Renal pelvis (tissue), 4 donors: ENCODE measurements around the gene NUTF2. TPM values are rescaled to one million over a fixed set of nuclear protein-coding genes. Genes with fewer than 3 reads are reported as not detected.

Experiments
- DNase-seq: peaks from one replicate; pipeline ENCODE4 v3.0.0-alpha.2; 2013
- polyA plus RNA-seq, 3 donors: library from polyadenylated mRNA; unstranded; fragments of 120-200 nt; gene quantifications; one replicate each; pipeline ENCODE4 v1.2.1, GENCODE V29; 2013; ENCODE audit not compliant: insufficient read length in 3 of 3

NUTF2 gene
- polyA plus RNA-seq, 3 donors: 122 to 133 (median 127) TPM

- no peak for DNase-seq
Observed at GRCh38 chr16:67879462-67879861, 32.7 kb downstream of the NUTF2 start.

- DNase-seq: no peak
Observed at GRCh38 chr16:67879936-67880335, 33.2 kb downstream of the NUTF2 start.

GRCh38 chr16:67880584-67880983 lies 33.9 kb downstream of the NUTF2 start:
- DNase-seq: no peak

- DNase-seq: no peak
Observed at GRCh38 chr16:67881621-67882161, 35.0 kb downstream of the NUTF2 start.

GRCh38 chr16:67882374-67883145 lies 35.8 kb downstream of the NUTF2 start:
- DNase-seq: no peak

DNA sequence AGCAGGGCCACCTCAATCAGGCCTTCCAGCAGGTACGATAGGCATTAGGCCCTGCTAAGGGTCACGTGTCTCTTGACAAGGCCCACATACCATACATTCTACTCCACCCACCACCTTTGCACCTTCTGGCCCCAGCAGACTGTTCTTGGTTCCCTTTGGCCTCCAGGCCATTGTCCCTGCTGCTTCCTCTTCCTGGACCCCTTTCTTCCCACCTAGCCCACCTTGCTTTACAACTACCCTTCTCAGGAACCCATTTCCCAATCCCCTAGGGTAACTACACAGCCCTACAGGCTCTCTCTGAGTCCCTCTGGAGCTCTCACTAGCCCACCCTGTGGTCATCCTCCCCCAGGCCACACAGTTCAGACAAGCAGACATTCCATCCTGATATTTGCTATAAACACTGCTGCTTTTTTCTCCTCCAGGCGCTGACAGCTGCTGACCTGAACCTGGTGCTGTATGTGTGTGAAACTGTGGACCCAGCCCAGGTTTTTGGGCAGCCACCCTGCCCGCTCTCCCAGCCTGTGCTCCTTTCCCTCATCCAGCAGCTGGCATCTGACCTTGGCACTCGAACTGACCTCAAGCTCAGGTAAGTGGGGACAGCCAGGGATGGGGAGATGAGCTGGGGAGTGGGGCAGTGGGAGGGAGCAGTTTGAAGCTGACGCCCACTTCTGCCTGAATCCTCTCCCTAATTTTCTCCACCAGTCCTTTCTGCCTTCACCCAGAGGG lies 36.6 kb downstream of the NUTF2 start:
- no peak for DNase-seq

GRCh38 chr16:67883872-67884261 lies 37.1 kb downstream of the NUTF2 start:
- no peak for DNase-seq

GRCh38 chr16:67884684-67885083 lies 38.0 kb downstream of the NUTF2 start, which contains the start of gene NRN1L:
Gene NRN1L, plus strand, starts transcription at chr16:67884885. Its CDS starts 19 bp downstream, at chr16:67884904.
- peak; percentile 68 for DNase-seq

- no peak for DNase-seq
Observed at GRCh38 chr16:67885545-67885944, 38.8 kb downstream of the NUTF2 start.

GRCh38 chr16:67885976-67886375 lies 39.2 kb downstream of the NUTF2 start:
- no peak for DNase-seq

DNA sequence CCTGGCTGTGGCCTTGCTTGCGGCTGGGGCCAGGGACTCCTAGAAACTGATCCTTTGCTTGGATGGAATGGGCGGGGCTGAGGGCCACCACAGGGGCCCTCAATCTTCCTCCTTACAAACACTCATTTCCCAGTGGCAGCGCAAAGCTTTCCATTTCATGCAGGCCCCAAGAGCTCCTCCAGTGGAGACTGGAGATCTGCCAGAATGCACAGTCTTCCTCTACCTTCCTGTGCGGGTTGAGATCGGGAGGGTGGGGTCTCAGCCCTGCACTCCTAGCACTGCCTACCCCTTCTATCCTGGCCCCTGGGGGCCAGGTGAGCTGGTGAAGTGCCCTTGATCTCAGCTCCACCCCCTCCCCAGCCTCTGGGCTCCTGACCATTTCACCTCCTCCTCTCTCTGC lies 39.7 kb downstream of the NUTF2 start:
- DNase-seq: no peak

DNA sequence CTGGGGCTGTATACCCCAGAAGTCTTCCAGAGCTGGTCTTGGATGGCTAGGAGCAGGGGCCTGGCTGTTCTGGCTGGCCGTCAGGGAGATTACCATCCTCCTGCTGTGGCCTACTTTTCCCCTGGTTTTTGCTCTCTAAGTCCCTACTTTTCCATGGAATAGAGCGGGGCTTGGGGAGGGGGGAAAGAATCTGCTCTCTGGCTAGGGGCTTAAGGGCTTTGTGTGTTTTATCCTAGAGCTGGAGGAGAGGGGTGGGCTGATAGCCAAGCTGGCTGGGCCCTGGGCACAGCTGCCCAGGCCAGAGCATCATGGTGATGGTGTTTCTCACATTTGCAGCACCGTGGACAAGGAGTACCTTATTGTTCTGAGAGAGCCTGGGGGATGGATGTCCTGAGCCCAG lies 41.6 kb downstream of the NUTF2 start:
- no peak for DNase-seq

GRCh38 chr16:67892375-67892774 lies 45.6 kb downstream of the NUTF2 start:
- no peak for DNase-seq

DNA sequence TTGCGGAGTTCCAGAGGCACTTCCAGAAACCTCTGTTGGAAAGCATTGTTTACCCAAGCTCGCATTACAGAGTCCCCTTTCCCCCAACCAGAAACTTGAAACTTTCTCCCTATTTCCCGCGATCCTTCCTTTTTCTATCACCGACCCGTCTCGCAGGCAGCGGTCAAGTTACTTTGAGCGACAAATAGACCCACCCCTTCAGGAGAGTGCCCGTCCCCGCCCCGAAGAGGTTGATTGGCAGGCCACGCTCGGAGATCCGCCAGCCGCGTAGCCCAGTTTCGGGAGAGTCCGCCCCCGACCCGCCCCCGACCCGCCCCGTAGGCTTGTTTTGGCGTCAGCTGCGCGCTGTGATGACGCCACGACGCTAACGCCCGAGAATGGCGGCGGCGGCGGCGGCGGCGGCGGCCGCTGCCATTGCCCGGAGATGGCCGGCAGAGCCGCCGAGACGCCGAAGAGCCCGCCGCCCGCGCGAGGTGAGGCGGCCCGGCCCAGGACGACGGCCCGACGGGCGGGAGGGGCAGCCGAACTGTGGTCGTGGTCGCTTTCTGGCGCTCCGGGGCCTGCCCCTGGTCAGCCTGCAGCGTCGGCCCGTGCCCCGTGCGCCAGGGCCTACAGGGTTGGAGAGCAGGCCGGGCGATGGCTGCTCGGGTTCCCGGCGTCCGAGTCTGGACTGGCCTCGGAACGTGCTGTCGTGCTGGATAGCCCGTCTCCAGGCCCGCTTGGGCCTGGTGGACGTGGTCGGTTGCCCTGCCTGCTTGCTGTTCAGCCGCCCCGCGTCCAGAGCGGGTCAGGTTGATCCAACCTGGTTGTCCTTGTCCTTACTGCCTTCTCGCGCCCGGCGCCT lies 46.4 kb downstream of the NUTF2 start, which contains the start of gene PSKH1:
Gene PSKH1 (plus strand): TSS at position 356 of the 844 bp plus-strand sequence. CDS start 15,496 bp downstream, outside the sequence.
- peak; percentile 96 for DNase-seq

GRCh38 chr16:67893743-67894399 lies 47.1 kb downstream of the NUTF2 start:
- DNase-seq: no peak

DNA sequence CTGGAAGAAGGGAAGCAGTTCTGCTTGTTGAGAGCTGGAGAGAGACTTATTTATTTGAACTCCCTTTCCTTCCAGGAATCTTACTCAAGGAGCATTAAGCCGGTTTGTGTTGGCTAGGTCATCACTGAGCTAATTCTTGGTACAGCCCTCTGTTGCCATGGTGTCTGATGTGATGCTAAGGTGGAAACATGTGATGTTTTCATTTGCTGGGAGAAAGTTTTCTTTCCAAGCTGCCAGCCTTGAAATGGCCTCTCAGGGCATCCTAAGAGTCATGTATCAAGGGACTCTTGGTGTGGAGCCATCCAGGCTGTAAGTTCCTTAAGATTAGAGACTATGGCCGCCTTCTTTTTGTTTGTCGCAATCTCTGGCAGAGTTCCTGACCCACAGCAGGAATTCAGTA lies 50.5 kb downstream of the NUTF2 start:
- no peak for DNase-seq

DNA sequence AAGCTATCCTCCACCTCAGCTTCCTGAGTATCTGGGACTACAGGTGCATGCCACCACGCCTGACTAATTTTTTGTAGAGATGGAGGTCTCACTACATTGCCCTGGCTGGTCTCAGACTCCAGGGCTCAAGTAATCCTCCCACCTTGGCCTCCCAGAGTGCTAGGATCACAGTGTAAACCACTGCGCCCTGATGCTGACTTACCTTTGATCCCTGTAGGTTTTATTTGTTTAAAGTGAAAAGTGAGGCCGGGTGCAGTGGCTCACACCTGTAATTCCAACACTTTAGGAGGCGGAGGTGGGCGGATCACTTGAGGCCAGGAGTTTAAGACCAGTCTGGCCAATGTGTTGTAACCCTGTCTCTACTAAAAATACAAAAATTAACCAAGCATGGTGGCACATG lies 55.0 kb downstream of the NUTF2 start:
- DNase-seq: no peak

GRCh38 chr16:67902831-67903230 lies 56.1 kb downstream of the NUTF2 start:
- DNase-seq: no peak

GRCh38 chr16:67907397-67908180 lies 60.9 kb downstream of the NUTF2 start:
- no peak for DNase-seq

DNA sequence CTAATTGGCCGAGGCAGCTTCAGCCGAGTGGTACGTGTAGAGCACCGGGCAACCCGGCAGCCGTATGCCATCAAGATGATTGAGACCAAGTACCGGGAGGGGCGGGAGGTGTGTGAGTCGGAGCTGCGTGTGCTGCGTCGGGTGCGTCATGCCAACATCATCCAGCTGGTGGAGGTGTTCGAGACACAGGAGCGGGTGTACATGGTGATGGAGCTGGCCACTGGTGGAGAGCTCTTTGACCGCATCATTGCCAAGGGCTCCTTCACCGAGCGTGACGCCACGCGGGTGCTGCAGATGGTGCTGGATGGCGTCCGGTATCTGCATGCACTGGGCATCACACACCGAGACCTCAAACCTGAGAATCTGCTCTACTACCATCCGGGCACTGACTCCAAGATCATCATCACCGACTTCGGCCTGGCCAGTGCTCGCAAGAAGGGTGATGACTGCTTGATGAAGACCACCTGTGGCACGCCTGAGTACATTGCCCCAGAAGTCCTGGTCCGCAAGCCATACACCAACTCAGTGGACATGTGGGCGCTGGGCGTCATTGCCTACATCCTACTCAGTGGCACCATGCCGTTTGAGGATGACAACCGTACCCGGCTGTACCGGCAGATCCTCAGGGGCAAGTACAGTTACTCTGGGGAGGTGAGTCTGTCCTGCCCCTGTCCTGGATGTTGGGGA lies 62.5 kb downstream of the NUTF2 start:
- DNase-seq: no peak
